Fibroblast of lung (primary cell): ENCODE data around the gene TMEM203. TPM values are rescaled to one million over a fixed set of nuclear protein-coding genes. Genes with fewer than 3 reads are reported as not detected.

Experiments
- DNase-seq, 2 donors: peaks; one replicate each; pipeline versions ENCODE4 v3.0.0 to v3.0.0-alpha.2; 2010; ENCODE audit warnings: low read depth in 2 of 2
- H2AFZ ChIP-seq: 2 replicates; pipeline ENCODE4 v1.5.1; 2012; ENCODE audit warnings: low read length, control low read depth, inconsistent platforms
- H3K27ac ChIP-seq: 2 replicates; pipeline ENCODE4 v1.5.1; 2011; ENCODE audit warnings: low read length, control low read depth; ENCODE audit not compliant: insufficient read depth
- H3K27me3 ChIP-seq: 2 replicates; pipeline ENCODE4 v1.5.1; 2011; ENCODE audit warnings: mild to moderate bottlenecking, low read length; ENCODE audit not compliant: control insufficient read depth, insufficient read depth
- H3K36me3 ChIP-seq: 2 replicates; pipeline ENCODE4 v1.5.1; 2011; ENCODE audit warnings: low read length; ENCODE audit not compliant: control insufficient read depth, insufficient read depth
- H3K4me1 ChIP-seq: 2 replicates; pipeline ENCODE4 v1.5.1; 2011; ENCODE audit warnings: low read length; ENCODE audit not compliant: control insufficient read depth, insufficient read depth; ENCODE audit errors: extremely low read depth
- H3K4me2 ChIP-seq: 2 replicates; pipeline ENCODE4 v1.5.1; 2011; ENCODE audit warnings: low read length, control low read depth; ENCODE audit not compliant: insufficient read depth; ENCODE audit errors: extremely low read depth
- H3K4me3 ChIP-seq, 4 experiments: fragments of 200-600 bp in 1 of 4; sonication (generic) in 1 of 4; replicated peaks in 1 of 4; 2 replicates each; pipeline ENCODE4 v1.5.1; 2011 to 2016; ENCODE audit warnings: low read length in 4 of 4, low read depth in 3 of 4, mild to moderate bottlenecking in 3 of 4, control low read depth in 2 of 4, inconsistent platforms in 1 of 4, mixed read lengths in 1 of 4; ENCODE audit not compliant: insufficient read depth in 1 of 4; ENCODE audit errors: control extremely low read depth in 1 of 4
- H3K79me2 ChIP-seq: 2 replicates; pipeline ENCODE4 v1.5.1; 2012; ENCODE audit warnings: mild to moderate bottlenecking, low read length, inconsistent platforms; ENCODE audit not compliant: control insufficient read depth, insufficient read depth
- H3K9ac ChIP-seq: 2 replicates; pipeline ENCODE4 v1.5.1; 2011; ENCODE audit warnings: mild to moderate bottlenecking, low read length, control low read depth; ENCODE audit not compliant: insufficient read depth
- H3K9me3 ChIP-seq: 2 replicates; pipeline ENCODE4 v1.5.1; 2012; ENCODE audit warnings: low read depth, low read length; ENCODE audit not compliant: control insufficient read depth, insufficient read depth
- H4K20me1 ChIP-seq: 2 replicates; pipeline ENCODE4 v1.5.1; 2011; ENCODE audit warnings: low read length; ENCODE audit not compliant: control insufficient read depth, insufficient read depth; ENCODE audit errors: extremely low read depth
- CTCF ChIP-seq, 2 donors: IDR thresholded peaks in 1 of 2; conservative IDR thresholded peaks in 1 of 2; 1 replicate in 1 of 2; 2 replicates in 1 of 2; pipeline ENCODE4 v1.5.1; 2011 to 2012; ENCODE audit warnings: low read length in 2 of 2, control low read depth in 1 of 2, inconsistent platforms in 1 of 2, low read depth in 1 of 2, mild to moderate bottlenecking in 1 of 2
- EZH2 ChIP-seq: IDR thresholded peaks from 2 replicates; pipeline ENCODE4 v1.5.1; 2012; ENCODE audit warnings: low read length, control low read depth, mild to moderate bottlenecking; ENCODE audit errors: missing control alignments
- polyA plus RNA-seq, 2 donors: library from polyadenylated mRNA; depleted of rRNA in 1 of 2; stranded (reverse) in 1 of 2; unstranded in 1 of 2; fragments of >200 nt; gene quantifications; 2 replicates each; pipeline ENCODE4 v1.2.1, GENCODE V29; 2011 to 2012; ENCODE audit warnings: missing spikeins in 1 of 2
- total RNA-seq: library from RNA; depleted of rRNA; stranded (reverse); fragments of >200 nt; gene quantifications from 2 replicates; pipeline ENCODE4 v1.2.1, GENCODE V29; 2014

Gene TMEM203
- total and polyA plus RNA-seq, 2 donors (not counting 1 experiment from before 2014, with no cell fraction given), result 36.3 to 38.6 TPM

GRCh38 chr9:137168904-137169856, 36.3 kb downstream of the TMEM203 start:
- peak; percentile 96 for TF ChIP-seq EZH2
- TF ChIP-seq CTCF (conservative IDR thresholded peaks at IDR 0.05 in 1 of 2, IDR thresholded peaks at IDR 0.05 in 1 of 2; ENCODE audit: low read depth in 1 of 2, low read length in 2 of 2), result no peak
- no peak overlapping the region for H2AFZ ChIP-seq
- H3K79me2 ChIP-seq, result no peaks in the 10 kb centered on the region
- no peaks in the 10 kb centered on the region for H3K36me3 ChIP-seq
- H3K9me3 ChIP-seq, result no peaks in the 10 kb centered on the region
- no peak overlapping the region for H3K4me3 ChIP-seq
- no peak overlapping the region for H3K27ac ChIP-seq
- no peak overlapping the region for H3K9ac ChIP-seq
- peak overlapping the region; percentile 35 for H3K4me2 ChIP-seq
- DNase-seq, result peak; percentile 18 to 38
- peaks cover 35% of the 10 kb centered on the region for H3K27me3 ChIP-seq
- H3K4me1 ChIP-seq, result no peaks in the 10 kb centered on the region
- no peaks in the 10 kb centered on the region for H4K20me1 ChIP-seq

- no peaks in the 10 kb centered on the region for H3K4me1 ChIP-seq
- no peaks in the 10 kb centered on the region for H3K79me2 ChIP-seq
- H3K9ac ChIP-seq, result no peak overlapping the region
- no peaks in the 10 kb centered on the region for H3K9me3 ChIP-seq
- no peak for DNase-seq
- peak; percentile 24 for TF ChIP-seq EZH2
- TF ChIP-seq CTCF (conservative IDR thresholded peaks at IDR 0.05 in 1 of 2, IDR thresholded peaks at IDR 0.05 in 1 of 2; ENCODE audit: low read depth in 1 of 2, low read length in 2 of 2), result no peak
- no peak overlapping the region for H2AFZ ChIP-seq
- H4K20me1 ChIP-seq, result no peaks in the 10 kb centered on the region
- H3K27me3 ChIP-seq, result peaks cover 41% of the 10 kb centered on the region
- no peaks in the 10 kb centered on the region for H3K36me3 ChIP-seq
- H3K4me2 ChIP-seq, result no peak overlapping the region
- H3K4me3 ChIP-seq, result no peak overlapping the region
- no peak overlapping the region for H3K27ac ChIP-seq
Measured at GRCh38 chr9:137168573-137168903, 36.9 kb downstream of the TMEM203 start.

GRCh38 chr9:137167747-137168572, 37.5 kb downstream of the TMEM203 start:
- Histone ChIP-seq H3K36me3 (no peaks in the 10 kb centered on the region), H3K79me2 (no peaks in the 10 kb centered on the region), H3K4me3 (no peak overlapping the region), H3K4me2 (no peak overlapping the region), H4K20me1 (no peaks in the 10 kb centered on the region), H3K4me1 (no peaks in the 10 kb centered on the region), H3K27me3 (peaks cover 46% of the 10 kb centered on the region), H3K9me3 (no peaks in the 10 kb centered on the region), H2AFZ (no peak overlapping the region), H3K27ac (no peak overlapping the region), H3K9ac (no peak overlapping the region)
- DNase-seq, result peak in 1 of 2 donors; percentile 39
- TF ChIP-seq EZH2, result peak; percentile 81
- no peak for TF ChIP-seq CTCF (conservative IDR thresholded peaks at IDR 0.05 in 1 of 2, IDR thresholded peaks at IDR 0.05 in 1 of 2; ENCODE audit: low read depth in 1 of 2, low read length in 2 of 2)
